IMR-90 (cell line): ENCODE data around the gene SCGB1A1. TPM values are rescaled to one million over a fixed set of nuclear protein-coding genes. Genes with fewer than 3 reads are reported as not detected.

ENCODE experiments used
- ATAC-seq: fragments of 200-7000 bp; cut with Tn5 transposase; 2 replicates; pipeline ENCODE4 v1.9.1; 2020; ENCODE audit warnings: low read depth, mild to moderate bottlenecking, moderate library complexity
- BruUV-seq: library from RNA; stranded (reverse); fragments of 400-500 nt; replicated peaks from 2 replicates; lab custom pipeline; 2021; lab: Mats Ljungman, UMichigan
- CTCF ChIA-PET: fragments of 300-600 bp; formaldehyde crosslinking; extraction: SDS; loops from one replicate; lab custom pipeline; 2021; ENCODE audit warnings: antibody characterized with exemption; lab: Yijun Ruan, JAX
- POLR2A ChIA-PET: fragments of 300-600 bp; sonication (Branson Sonifier 250); formaldehyde crosslinking; loops from one replicate; lab custom pipeline; 2022; ENCODE audit warnings: antibody characterized with exemption; ENCODE audit not compliant: unreplicated experiment; lab: Charles Lee
- DNase-seq: peaks from one replicate; pipeline ENCODE4 v3.0.0; 2013
- H2AFZ ChIP-seq: replicated peaks from 2 replicates; pipeline ENCODE3; 2013; ENCODE audit warnings: low read length, mild to moderate bottlenecking; ENCODE audit not compliant: poor library complexity
- H2AK5ac ChIP-seq: 2 replicates; pipeline ENCODE4 v1.6.1; 2013; ENCODE audit warnings: low read depth, low read length, inconsistent platforms
- H2AK9ac ChIP-seq: replicated peaks from 2 replicates; pipeline ENCODE3; 2013; ENCODE audit warnings: mild to moderate bottlenecking, low read depth, low read length, moderate library complexity; ENCODE audit not compliant: poor library complexity
- H2BK120ac ChIP-seq: 2 replicates; pipeline ENCODE4 v1.6.1; 2013; ENCODE audit warnings: low read depth, low read length, inconsistent platforms
- H2BK15ac ChIP-seq: 3 replicates; pipeline ENCODE4 v1.6.1; 2013; ENCODE audit warnings: low read depth, low read length, inconsistent platforms
- H2BK20ac ChIP-seq: 2 replicates; pipeline ENCODE4 v1.6.1; 2013; ENCODE audit warnings: low read depth, mild to moderate bottlenecking, inconsistent platforms, low read length, moderate library complexity
- H2BK5ac ChIP-seq: 2 replicates; pipeline ENCODE4 v1.6.1; 2013; ENCODE audit warnings: mild to moderate bottlenecking, low read depth, low read length, inconsistent platforms; ENCODE audit not compliant: poor library complexity, severe bottlenecking
- H3K14ac ChIP-seq: replicated peaks from 2 replicates; pipeline ENCODE4 v1.6.1; 2013; ENCODE audit warnings: low read depth, low read length, inconsistent platforms
- H3K18ac ChIP-seq: 2 replicates; pipeline ENCODE4 v1.6.1; 2013; ENCODE audit warnings: low read depth, low read length, control low read depth
- H3K23ac ChIP-seq: 2 replicates; pipeline ENCODE4 v1.6.1; 2013; ENCODE audit warnings: low read depth, low read length, inconsistent platforms
- H3K27ac ChIP-seq: 2 replicates; pipeline ENCODE4 v1.5.1; 2013; ENCODE audit warnings: mild to moderate bottlenecking, control low read depth, low read length; ENCODE audit not compliant: insufficient read depth
- H3K27me3 ChIP-seq: 2 replicates; pipeline ENCODE4 v1.6.1; 2013; ENCODE audit warnings: low read length; ENCODE audit not compliant: control insufficient read depth, insufficient read depth
- H3K36me3 ChIP-seq: 2 replicates; pipeline ENCODE4 v1.6.1; 2013; ENCODE audit warnings: low read length, mixed read lengths; ENCODE audit not compliant: control insufficient read depth, insufficient read depth
- H3K4ac ChIP-seq: 2 replicates; pipeline ENCODE4 v1.6.1; 2013; ENCODE audit warnings: low read depth, low read length, inconsistent platforms
- H3K4me1 ChIP-seq: 2 replicates; pipeline ENCODE4 v1.6.1; 2013; ENCODE audit warnings: low read length, mixed read lengths; ENCODE audit not compliant: control insufficient read depth, insufficient read depth
- H3K4me2 ChIP-seq: 2 replicates; pipeline ENCODE4 v1.6.1; 2013; ENCODE audit warnings: low read depth, mild to moderate bottlenecking, control low read depth, low read length, moderate library complexity
- H3K4me3 ChIP-seq: 2 replicates; pipeline ENCODE4 v1.5.1; 2013; ENCODE audit warnings: low read depth, mild to moderate bottlenecking, control low read depth, low read length, moderate library complexity; ENCODE audit not compliant: insufficient read depth
- H3K56ac ChIP-seq: 2 replicates; pipeline ENCODE4 v1.6.1; 2013; ENCODE audit warnings: low read length, inconsistent platforms; ENCODE audit not compliant: insufficient read depth; ENCODE audit errors: extremely low read depth
- H3K79me1 ChIP-seq, 2 experiments: 2 replicates each; pipeline ENCODE4 v1.6.1; 2013; ENCODE audit warnings: low read length in 2 of 2, inconsistent platforms in 1 of 2, low read depth in 1 of 2
- H3K9ac ChIP-seq: 2 replicates; pipeline ENCODE4 v1.6.1; 2013; ENCODE audit warnings: low read depth, low read length, control low read depth
- H3K9me1 ChIP-seq: 2 replicates; pipeline ENCODE4 v1.6.1; 2013; ENCODE audit warnings: low read length, inconsistent platforms; ENCODE audit not compliant: insufficient read depth
- H3K9me3 ChIP-seq: 2 replicates; pipeline ENCODE4 v1.6.1; 2013; ENCODE audit warnings: low read length; ENCODE audit not compliant: control insufficient read depth, insufficient read depth
- H4K20me1 ChIP-seq: 2 replicates; pipeline ENCODE4 v1.6.1; 2013; ENCODE audit warnings: low read length, inconsistent platforms; ENCODE audit not compliant: insufficient read depth
- H4K5ac ChIP-seq: 2 replicates; pipeline ENCODE4 v1.6.1; 2013; ENCODE audit warnings: mild to moderate bottlenecking, low read depth, low read length, control low read depth
- H4K8ac ChIP-seq, 2 experiments: 2 replicates each; pipeline ENCODE4 v1.6.1; 2013; ENCODE audit warnings: low read depth in 2 of 2, low read length in 2 of 2, control low read depth in 1 of 2, inconsistent platforms in 1 of 2
- H4K91ac ChIP-seq: 2 replicates; pipeline ENCODE4 v1.6.1; 2013; ENCODE audit warnings: low read depth, low read length, inconsistent platforms; ENCODE audit not compliant: insufficient read depth
- CEBPB ChIP-seq: IDR thresholded peaks from 2 replicates; pipeline ENCODE4 v1.6.1; 2012; ENCODE audit warnings: low read depth, low read length, improper control_type of control experiment
- FOS ChIP-seq: fragments of 150-350 bp; IDR thresholded peaks from 2 replicates; pipeline ENCODE4 v1.6.1; 2016; ENCODE audit warnings: low read depth, low read length
- MAFK ChIP-seq: IDR thresholded peaks from 2 replicates; pipeline ENCODE4 v1.6.1; 2012; ENCODE audit warnings: low read depth, low read length, improper control_type of control experiment
- MAZ ChIP-seq: IDR thresholded peaks from 2 replicates; pipeline ENCODE4 v1.6.1; 2012; ENCODE audit warnings: low read depth, mild to moderate bottlenecking, low read length, improper control_type of control experiment, moderate library complexity, borderline replicate concordance
- MXI1 ChIP-seq: IDR thresholded peaks from 2 replicates; pipeline ENCODE4 v1.6.1; 2012; ENCODE audit warnings: low read depth, mild to moderate bottlenecking, low read length, moderate library complexity, borderline replicate concordance
- POLR2A ChIP-seq: IDR thresholded peaks from 2 replicates; pipeline ENCODE4 v1.6.1; 2012; ENCODE audit warnings: mild to moderate bottlenecking, low read depth, low read length
- RAD21 ChIP-seq: IDR thresholded peaks from 2 replicates; pipeline ENCODE4 v1.6.1; 2012; ENCODE audit warnings: low read length, improper control_type of control experiment
- RCOR1 ChIP-seq: IDR thresholded peaks from 2 replicates; pipeline ENCODE4 v1.6.1; 2012; ENCODE audit warnings: mild to moderate bottlenecking, low read length, improper control_type of control experiment; ENCODE audit not compliant: insufficient replicate concordance
- SMC3 ChIP-seq: fragments of 150-350 bp; IDR thresholded peaks from 2 replicates; pipeline ENCODE4 v1.6.1; 2016; ENCODE audit warnings: low read depth, mild to moderate bottlenecking, antibody characterized with exemption, low read length, moderate library complexity
- USF2 ChIP-seq: fragments of 150-350 bp; IDR thresholded peaks from 2 replicates; pipeline ENCODE4 v1.6.1; 2017; ENCODE audit warnings: mild to moderate bottlenecking, antibody characterized with exemption, low read length, low read depth
- WGBS, 2 experiments: methylation state at CpG; one replicate each; pipeline versions ENCODE4 v1.1.5 to v1.1.7; 2013; ENCODE audit warnings: missing lambda C conversion rate in 2 of 2; ENCODE audit not compliant: insufficient read length in 1 of 2; ENCODE audit errors: extremely low coverage in 2 of 2; 5-methylcytosine and 5-hydroxymethylcytosine counted together
- dilution Hi-C: fragments of 300-500 bp; cut with HindIII; formaldehyde crosslinking; loops from one replicate; pipeline ENCODE4 v1.14.3; 2018; ENCODE audit warnings: low sequenced_read_pairs; ENCODE audit not compliant: unreplicated experiment
- in situ Hi-C: fragments of 300-500 bp; cut with MboI; formaldehyde crosslinking; loops from 3 replicates; pipeline ENCODE4 v1.14.3; 2019; ENCODE audit warnings: low sequenced_read_pairs, inconsistent platforms, mixed read lengths
- intact Hi-C: fragments of 100-400 bp; cut with micrococcal nuclease; formaldehyde crosslinking; loops from 2 replicates; pipeline ENCODE4 v1.10.0; 2022
- polyA plus RNA-seq, 3 experiments: library from polyadenylated mRNA; depleted of rRNA; stranded (reverse); fragments of >200 nt; gene quantifications; 2 replicates each; pipeline ENCODE4 v1.2.3, GENCODE V29; 2012; ENCODE audit warnings: low replicate concordance in 1 of 3
- total RNA-seq: library from RNA; depleted of rRNA; stranded (reverse); fragments of >200 nt; gene quantifications from 2 replicates; pipeline ENCODE4 v1.2.3, GENCODE V29; 2012

SCGB1A1 gene
- total and polyA plus RNA-seq, 2 of the 4 experiments (the other 2 are of a cell fraction): not detected

GRCh38 chr11:62444236-62444833, 25.5 kb downstream of the SCGB1A1 start:
- ChIA-PET CTCF (interaction anchor here (0.6 to 1.5 kb wide), 3 partner anchors 20 to 98 kb away, joined by 3 to 7 read pairs (median 5); no protein-coding TSS in a partner anchor), POLR2A (interaction anchor here (0.6 kb wide), 2 partner anchors 14 to 107 kb away, joined by 3 read pairs; no protein-coding TSS in a partner anchor)
- Histone ChIP-seq H3K23ac (peak overlapping the region; percentile 86), H3K4me3 (peak overlapping the region; percentile 28; the same call in 1 of the 2 replicates), H3K36me3 (no peaks in the 10 kb centered on the region), H2BK20ac (peak overlapping the region; percentile 51), H3K9me3 (no peaks in the 10 kb centered on the region), H3K9ac (peak overlapping the region; percentile 59), H3K27ac (peak overlapping the region; percentile 77), H3K14ac (peak overlapping the region; percentile 86), H3K56ac (peak overlapping the region; percentile 63), H3K4me2 (peak overlapping the region; percentile 68), H3K18ac (peak overlapping the region; percentile 66), H3K4ac (peak overlapping the region; percentile 91), H4K20me1 (no peaks in the 10 kb centered on the region), H4K5ac (peak overlapping the region; percentile 77), H2BK5ac (peak overlapping the region; percentile 39), H2AK5ac (peak overlapping the region; percentile 94), H4K91ac (peak overlapping the region; percentile 90), H3K4me1 (peaks cover 25% of the 10 kb centered on the region), H3K79me1 (peaks cover 0 to 28% of the 10 kb centered on the region in 2 experiments; a peak in 3 of 4 replicates), H2BK120ac (peak overlapping the region; percentile 91), H2AK9ac (peak overlapping the region; percentile 94), H4K8ac (peak overlapping the region; percentile 80 to 95), H3K27me3 (no peaks in the 10 kb centered on the region), H3K9me1 (peaks cover 20% of the 10 kb centered on the region), H2AFZ (peak overlapping the region; percentile 93), H2BK15ac (peak overlapping the region; percentile 94; the same call in 2 of the 3 replicates)
- DNase-seq (peak; percentile 75), ATAC-seq (peak; percentile 77)
- TF ChIP-seq MAFK (no peak), RAD21 (no peak), FOS (no peak), USF2 (peak; percentile 55; the same call in 1 of the 2 replicates), CEBPB (no peak), POLR2A (peak; percentile 56; the same call in 1 of the 2 replicates), RCOR1 (no peak), SMC3 (no peak), MXI1 (no peak), MAZ (0 out of 2 replicates have a peak, but pooled peaks have one; percentile 4)
- intact Hi-C loops: no loop called here
- TSS peak; percentile 65 for BruUV-seq
- in situ Hi-C loops: no loop called here
- whole genome bisulfite sequencing, 2 experiments: 22% methylated on average over 3 of the region's 23 CpGs; no CpG with 5 or more reads in 1 of the 2 experiments
- dilution Hi-C loops: no loop called here
